GM19351 (cell line): ENCODE results near the gene CAMKK1.

Experiments used
- ATAC-seq: cut with Tn5 transposase; IDR thresholded peaks from one replicate; pipeline ENCODE4 v1.9.1; 2021; ENCODE audit warnings: mild to moderate bottlenecking, moderate library complexity; ENCODE audit not compliant: unreplicated experiment

Gene CAMKK1

DNA sequence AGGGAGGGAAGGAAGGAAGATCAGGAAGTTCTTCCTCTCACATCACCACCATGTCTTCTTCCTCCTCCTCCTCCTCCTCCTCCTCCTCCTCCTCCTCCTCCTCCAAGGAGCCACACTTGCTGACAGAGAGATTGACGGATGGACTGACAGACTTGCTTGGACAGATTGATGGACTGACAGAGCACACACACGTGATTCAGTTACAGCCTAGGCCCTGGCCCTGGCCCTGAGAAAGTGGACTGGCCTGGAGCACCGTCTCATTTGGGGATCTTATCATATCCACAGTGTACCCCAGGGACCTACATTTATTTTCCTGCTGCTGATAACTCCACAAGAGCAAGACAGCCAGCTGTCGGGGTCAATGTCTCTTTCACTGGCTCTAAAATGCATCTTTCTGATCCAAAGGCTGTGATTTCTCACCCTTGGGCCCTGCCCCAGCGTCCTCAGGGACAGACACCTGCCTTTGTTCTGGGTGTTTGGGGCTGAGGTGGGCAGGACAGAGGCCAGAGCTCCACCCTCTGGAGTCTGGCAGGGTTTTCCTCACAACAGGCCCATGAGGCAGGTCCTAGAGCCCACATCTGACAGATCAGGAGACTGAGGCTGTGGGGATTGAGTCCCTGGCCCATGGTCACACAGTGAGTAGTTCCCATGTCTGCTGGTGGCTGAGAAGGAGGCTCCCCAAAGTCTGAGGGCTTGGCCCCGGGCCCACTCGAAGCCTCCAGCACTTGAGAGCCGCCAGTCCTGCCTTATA is 25.7 kb upstream of the CAMKK1 start:
- no peak for ATAC-seq

DNA sequence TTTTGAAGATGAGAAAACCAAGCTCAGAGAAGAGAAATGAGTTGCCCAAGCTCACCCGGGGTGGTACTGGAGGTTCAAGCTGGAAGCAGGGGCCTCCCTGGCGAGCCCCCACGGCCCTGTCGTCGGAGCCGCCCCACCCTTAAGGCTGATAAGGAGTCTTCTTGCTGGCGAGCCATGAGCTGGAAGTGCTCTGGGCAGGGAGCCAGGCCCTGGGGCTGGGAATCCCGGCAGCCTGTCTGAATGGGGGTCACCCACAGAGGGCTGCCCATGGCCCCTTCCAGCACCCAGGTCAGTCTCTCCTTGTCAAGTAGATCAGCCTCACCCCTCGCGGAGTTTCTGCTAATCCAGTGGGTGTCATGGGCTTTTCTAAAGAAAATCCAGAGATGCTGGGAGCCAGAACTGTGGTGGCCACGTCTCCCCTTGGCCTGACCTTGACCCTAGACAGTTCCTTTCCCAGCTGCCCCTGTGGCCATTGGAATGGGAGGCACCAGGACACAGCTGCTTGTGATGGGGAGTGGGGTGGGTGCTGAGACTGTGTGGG is 24.6 kb upstream of the CAMKK1 start:
- ATAC-seq, result no peak

DNA sequence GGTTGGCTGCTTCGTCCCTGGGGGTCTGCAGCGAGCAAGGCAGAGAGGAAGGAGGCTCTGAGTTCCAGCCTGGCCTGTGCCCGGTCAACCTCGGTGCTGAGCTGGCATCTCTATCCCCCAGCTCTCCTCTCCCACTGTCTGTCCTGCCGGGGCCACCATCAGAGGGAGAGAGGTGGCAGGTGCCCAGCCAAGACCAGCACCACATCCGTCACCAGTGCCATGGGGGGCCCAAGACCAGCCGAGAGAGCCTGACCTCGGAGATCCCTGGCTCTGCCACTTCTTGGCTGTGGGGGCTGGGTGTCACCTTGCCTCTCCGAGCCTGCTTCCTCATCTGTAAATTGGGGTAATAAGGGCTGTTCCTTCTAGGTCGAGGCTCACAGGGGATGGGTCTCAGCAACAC is 24.0 kb upstream of the CAMKK1 start:
- no peak for ATAC-seq

DNA sequence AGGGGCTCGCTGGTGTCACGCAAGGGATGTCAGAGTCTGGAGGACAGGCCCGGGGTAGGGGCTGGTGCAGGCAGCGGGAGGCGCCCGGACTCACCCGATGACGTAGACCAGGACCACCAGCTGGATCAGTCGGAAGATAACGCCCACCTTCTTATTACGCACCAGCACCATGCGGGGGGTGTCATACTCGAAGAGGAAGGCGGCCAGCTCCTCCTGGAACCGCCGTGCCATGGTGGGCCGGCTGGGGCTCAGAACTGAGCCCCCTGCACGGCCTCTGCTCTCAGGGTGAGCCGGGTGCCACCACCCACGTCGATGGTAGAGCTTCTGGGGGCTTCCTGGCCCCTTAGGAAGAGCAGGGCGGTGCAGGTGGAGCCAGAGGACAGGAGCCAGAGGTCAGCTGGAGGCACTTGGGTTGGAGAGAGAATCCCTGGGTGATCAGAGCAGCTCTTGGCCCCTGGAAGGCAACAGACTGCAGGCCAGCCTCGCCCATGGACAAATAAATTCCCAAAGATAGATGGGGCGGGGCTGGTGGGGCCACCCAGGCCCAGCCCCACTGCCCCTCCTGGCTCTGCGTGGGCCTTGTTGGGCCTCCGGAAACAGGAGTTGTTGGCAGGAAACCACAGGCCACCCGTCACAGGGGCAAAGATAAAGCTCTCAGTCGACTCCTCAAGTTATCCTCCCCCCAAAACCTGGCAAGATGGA is 23.3 kb upstream of the CAMKK1 start, which contains the start of gene P2RX1:
TSS of gene P2RX1 (minus strand) at position 471 of the 702 bp plus-strand sequence. CDS start at position 231, 240 bp downstream.
- ATAC-seq, result no peak

DNA sequence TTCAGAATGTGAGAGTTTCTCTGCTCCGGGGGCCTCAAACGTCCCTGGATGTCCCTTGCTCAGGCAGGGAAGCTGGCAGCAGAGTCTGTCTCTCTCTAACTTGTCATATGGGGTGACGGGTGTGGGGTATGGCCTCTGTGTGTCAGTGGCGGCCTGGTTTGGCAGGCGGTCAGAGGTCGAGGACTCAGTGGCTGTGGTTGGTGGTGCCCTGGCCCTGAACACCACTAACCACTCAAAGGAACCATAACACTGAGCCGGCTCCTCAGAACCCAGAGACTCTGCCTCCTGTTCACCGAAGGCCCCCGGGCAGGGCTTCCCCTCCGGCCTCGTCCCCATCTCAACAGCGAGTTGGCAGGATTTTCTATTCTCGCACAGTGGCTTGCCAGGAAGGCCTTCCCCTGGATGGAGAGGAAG is 22.7 kb upstream of the CAMKK1 start:
- no peak for ATAC-seq

DNA sequence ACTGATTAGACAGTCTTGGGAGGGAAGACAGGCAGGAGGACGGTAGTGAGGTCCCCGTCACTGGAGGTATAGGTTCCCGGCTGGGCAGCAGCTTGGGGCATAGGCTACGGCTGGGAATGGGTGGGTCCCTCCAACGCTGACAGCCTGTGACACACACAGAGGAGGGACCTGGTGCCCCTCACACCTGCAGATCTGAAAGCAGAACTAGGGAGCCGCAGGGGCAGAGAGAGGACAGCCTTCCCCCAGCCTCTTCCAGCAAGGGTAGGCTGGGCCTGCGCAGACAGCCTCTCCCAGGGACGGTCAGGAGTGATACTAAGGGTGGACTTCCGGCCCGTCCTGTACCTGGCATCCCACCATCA is 21.4 kb upstream of the CAMKK1 start:
- ATAC-seq, result peak; percentile 52

DNA sequence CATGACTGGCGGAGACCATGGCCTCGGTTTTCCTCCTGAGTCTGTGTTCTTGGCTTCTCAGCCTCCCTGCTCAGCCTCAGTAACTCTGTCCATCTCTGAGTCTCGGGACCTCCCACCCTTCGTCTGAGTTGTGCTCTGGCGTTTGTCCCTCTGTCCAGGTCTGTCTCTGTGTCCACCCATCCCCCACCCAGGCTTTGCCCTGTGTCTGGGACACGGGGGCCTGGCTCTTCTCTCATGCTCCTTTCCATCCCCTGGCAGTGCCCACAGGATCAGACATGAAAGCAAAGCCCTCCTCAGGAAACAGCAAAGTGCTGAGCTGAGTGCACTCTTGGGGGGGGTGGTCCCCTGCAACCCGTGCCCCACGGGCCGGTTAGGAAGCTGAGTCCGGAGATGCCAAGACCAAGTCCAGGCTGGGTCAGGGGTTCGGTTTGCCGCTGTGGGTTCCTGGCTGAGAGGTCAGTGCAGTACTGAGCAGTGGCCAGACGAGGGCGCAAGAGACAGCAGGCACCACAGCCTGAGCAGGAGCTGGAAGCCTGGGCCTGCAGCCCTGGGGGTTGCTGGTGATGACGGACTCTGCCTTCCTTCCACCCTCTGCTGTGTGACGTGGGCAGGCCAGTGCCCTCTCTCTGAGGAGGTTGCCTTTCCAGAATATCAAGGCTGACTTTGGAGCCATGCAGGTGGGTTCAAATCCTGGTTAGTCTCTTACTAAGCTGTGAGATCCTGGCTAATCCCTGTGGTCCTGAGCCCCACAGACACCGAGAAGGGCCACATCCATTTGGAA is 20.9 kb upstream of the CAMKK1 start:
- ATAC-seq, result peak; percentile 49

DNA sequence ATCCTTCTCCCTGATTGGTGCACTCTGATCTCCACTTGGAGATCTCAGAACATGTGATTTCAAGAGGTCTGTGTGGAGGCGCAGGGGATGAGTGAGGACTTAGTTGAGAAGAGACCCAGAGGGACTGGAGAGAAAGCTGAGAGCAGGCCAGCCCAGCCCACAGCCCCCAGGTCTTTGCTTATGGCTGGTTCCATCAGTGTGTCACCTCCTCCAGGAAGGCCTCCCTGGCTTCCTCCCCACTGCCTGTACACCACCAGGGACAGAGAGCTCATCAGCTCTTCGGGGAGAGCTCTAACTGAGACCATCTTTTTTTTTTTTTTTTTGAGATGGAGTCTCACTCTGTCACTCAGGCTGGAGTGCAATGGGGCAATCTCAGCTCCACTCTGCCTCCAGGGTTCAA is 20.0 kb upstream of the CAMKK1 start:
- ATAC-seq, result no peak

DNA sequence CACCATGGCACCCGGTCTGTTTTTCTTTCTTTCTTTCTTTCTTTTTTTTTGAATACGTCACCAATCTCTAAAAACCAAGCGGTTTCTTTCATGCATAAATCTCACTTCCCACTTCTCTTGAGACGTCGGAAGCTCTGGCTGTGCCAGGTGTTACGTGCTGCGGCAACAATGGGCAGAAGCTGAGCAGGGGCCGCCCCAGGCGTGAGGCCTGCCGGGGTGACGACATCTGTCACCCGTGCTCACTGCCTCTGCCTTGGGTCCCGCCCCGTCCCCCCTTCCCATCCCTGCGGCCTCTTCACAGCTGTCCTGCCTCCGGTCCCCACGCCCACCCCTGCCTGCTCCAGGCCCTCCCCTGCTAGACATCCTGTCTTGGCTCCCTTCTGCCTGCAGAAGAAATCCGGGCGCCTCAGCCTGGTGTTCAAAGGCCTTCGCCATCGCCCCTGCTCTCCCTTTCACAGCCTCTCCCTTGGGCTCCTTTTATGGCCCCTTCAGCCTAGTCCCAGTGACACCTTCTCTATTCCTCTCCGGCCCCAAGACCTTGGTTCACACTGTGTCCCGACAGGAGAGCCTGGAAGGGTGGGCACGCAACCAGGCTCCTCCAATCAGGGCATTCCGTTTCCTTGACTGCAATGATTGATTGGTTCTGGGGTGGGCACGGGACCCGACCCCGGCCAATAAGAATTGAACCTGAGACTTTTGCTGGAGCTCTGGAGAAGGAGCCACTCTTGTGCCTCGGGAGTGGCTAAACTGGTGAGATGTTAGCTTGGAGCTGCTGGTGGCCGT is 18.6 kb upstream of the CAMKK1 start:
- ATAC-seq, result peak; percentile 76

DNA sequence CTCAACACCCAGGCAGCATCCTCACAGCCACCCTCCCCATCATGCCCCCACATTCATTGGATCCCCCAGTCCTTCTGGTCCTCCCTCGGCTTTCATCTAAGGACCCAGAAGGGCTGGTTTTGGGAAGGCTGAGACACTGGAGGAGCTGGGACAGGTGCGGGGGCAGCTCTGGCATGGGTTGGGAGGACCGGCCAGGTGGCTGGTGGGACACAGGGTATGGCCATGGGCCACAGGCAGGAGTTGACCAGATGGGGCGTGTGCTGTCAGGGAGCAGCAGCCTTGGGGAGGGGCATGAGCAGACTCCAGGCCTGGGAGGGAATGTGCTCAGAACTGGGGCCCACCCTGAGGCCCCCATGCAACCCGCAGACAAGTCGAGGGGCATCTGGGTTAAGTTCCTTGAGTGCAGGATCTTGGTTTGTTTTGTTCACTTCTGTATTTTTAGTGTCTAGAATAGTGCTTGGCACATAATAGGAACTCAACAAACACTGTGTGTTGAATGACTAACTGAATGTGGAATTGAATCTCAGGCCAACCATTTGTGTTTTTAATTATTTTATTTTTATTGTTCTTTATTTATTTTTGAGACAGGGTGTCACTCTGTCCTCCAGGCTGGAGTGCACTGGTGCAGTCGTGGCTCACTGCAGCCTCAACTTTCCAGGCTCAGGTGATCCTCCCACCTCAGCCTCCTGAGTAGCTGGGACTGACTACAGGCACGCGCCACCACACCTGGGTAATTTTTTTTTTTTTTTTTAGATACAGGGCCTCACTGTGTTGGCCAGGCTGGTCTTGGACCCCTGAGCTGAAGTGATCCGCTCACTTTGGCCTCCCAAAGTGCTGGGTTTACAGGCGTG is 17.8 kb upstream of the CAMKK1 start:
- ATAC-seq, result no peak

DNA sequence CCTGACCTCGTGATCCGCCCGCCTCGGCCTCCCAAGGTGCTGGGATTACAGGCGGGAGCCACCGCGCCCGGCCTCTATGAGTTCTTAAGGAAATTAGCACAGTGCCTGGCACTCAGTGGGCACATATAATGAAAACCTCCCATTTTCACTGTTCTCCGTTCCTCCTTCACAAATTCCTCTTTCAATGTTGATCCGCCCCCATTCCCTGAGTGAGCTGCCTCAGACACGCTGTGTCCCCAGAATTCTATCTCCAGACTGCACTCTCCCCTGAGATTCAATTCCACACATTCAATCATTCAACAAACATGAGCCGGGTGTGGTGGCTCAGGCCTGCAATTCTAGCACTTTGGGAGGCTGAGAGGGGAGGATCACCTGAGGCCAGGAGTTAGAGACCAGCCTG is 16.4 kb upstream of the CAMKK1 start:
- no peak for ATAC-seq

DNA sequence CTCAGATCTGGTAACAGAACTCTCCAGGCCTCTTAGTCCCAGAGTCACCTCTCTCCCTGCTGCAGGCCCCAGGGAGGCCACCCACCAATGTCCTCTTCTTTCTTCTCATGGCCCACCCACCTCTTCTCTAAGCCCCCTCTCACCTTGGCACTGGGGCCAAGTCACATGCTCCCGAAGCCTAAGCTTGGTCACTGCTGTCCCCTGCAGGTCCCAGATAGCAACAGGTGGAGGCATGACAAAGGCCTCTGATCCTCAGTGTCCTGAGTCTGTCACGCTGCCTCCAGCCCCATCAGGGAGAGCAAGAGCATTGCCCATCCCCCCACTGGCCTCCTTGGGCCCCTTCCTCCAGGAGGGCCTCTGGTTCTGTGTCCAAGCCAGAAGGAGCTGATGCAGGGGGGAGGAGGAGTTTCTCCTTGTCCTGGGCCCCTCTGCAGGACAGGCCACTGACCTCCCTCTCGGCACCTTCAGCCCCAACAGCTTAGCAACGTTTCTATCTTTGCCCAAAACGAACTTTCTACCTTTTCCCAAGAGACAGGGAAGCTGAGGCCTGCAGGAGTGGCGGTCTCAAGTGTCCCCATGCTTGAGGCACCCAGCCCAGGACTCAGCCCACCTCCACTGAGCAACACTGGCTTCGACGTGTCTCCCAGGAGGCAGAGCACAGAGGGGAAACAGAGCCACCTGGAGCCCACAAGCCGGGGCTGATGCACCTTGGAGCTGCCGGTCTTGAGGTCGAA is 14.8 kb upstream of the CAMKK1 start:
- ATAC-seq, result no peak

DNA sequence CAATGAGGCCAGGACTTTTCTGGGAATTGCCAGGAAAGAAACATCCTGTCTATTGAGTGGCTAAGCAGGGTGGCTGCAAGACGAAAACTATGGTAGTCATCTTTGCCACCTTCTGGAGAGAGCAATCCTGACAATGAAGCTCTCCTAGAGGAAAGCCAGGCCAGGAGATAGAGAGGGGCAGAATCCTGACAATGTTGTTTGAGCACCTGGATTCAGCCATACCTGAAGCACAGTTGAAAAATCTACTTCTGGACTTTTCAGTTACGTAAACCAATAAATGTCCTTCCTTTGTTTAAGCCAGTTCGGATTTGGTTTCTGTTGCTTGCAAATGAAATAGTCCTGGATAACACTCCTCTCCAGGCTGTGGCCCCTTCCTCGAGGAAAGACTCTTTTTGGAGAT is 14.0 kb upstream of the CAMKK1 start:
- no peak for ATAC-seq

DNA sequence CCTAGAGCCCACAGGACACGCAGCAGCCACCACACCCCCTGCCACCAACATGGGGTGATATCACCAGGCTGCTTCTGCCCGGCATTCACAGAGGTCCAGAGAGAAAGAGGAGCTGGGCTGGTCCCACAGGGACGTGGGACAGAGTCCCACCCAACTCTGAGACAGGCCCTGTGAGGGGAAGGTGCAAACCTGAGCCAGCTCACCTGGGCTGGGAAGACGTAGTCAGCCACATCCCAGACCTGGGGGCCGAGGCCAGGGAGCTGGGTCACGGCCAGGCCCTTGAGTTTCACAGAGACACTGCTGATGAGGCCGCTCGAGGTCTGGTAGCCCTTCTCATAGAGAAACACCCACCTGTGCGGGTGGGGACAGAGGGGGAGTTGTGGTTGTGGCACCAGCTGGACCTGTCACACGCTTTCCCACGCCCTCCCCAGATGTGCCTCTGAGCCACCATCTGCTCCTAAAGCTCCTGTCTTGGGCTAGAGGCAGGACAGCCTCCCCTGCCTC is 12.2 kb upstream of the CAMKK1 start:
- ATAC-seq, result no peak

DNA sequence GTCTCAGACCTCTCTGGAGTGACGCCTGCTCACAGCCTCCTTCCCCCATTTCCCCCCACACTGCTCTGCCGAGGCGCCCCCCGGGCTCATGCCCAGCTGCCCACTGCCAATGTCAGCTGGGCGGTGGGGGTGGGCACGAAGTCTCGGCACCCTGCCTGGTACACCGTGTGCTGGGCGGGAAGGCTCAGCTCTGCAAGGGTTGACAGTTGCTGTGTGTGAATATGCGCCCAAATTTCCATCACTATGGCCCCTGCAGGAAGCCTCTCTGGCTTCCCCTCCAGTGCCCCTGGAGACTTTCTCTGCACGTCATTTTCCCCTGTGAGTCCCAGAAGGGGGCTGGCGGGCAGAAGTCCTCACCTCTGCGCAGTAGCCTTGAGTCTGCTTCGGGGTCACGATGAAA is 11.6 kb upstream of the CAMKK1 start:
- no peak for ATAC-seq

DNA sequence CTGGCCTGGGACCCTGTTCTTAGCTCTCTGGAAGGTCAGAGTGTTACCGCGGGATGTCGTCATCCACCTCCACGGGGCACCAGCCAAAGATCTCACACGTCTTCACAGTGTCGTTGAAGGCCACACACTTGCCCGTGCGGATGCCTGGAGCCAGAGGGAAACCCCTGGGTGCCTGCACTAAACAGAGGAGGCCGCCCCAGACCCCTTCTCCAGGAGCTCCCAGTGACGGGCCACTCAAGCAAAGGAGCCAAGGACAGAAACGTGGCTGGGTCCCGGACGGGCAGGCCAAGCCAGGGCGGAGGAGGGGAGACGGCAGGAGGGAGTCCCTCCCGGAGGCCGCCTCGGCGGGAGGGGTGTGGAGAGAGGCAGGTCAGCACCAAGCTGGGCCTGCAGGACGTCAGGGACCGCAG is 11.0 kb upstream of the CAMKK1 start:
- no peak for ATAC-seq

DNA sequence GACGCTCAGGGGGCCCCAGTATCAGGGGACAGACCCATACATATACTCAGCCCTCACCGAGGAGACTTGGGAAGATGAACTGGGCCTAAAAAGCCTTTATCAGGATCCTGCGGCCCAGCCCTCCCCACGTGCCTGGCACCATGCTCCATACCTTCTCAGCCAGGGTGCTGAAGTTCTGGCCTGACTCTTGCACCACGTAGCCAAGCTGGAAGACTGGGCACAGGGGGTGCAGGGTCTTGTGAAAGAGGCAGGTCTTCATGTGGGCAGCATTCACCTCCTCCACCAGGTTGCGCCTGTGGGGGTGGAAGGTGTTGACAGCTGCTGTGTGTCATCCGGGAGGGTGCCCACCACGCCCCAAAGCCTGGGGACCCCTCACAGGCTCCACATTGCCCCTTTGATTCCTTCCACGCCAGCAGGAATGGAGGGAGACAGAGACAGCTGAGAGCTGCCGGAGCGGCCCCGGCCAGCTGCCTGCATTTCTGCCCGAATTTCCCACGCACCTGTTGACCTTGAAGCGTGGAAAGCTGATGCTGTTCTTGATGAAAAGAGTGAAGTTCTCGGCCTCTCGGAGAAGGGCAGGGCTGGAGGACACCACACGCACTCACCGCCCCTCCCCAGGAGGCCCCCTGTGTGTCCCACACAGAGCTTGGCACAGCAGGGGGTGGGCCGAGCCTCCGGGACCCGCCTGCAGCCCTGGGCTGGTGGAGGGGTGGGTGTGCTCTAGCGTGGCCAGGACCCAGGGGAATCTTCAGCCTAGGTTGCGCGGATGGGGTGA is 10.4 kb upstream of the CAMKK1 start:
- no peak for ATAC-seq

DNA sequence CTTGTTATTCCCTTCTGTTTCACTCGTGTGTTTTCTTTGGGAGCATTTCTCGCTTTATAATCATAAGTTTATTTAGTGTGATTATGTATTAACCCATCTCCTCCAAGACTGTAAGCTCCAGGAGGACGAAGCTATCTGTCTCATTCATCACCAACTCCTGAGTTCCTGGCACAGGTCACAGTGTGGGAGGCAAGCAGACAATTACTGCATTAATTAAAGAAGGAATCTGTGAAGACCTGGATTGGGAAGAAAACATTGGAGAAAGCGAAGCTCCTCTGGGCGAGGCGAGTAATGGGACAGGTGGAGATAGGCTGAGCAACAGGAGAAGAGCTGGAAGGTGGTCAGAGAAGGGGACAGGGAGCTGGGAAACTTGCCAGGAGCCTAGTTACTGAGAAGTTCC is 7.8 kb upstream of the CAMKK1 start:
- no peak for ATAC-seq
